Measurements from ENCODE around the gene SYNDIG1. TPM values are rescaled to one million over a fixed set of nuclear protein-coding genes. Genes with fewer than 3 reads are reported as not detected.

SYNDIG1 gene
- total RNA-seq, 4 donors from 2014 or later, result 0.27 to 0.32 TPM; not detected in 2

DNA sequence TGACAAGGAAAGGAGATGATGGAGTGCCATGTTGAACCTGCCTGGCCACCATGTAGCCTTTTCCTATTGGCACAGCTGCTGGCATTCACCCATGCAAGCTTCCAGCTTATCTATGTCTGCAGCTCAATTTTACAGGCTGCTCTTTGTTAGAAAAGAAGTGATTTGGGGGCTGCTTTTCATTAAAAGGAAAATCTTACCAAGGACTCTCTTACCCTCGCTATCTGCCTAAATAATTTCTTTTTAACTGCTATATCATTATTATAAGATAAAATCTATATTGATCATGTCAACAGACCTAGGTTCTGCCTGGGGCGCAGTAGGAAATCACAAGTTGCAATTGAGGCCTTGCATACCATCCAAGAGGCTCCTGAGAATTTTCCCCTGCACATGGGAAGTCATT, 167.2 kb downstream of the SYNDIG1 start:
- no peak for DNase-seq
- WGBS, 2 donors (ENCODE audit: low coverage in 1 of 2), result 88 to 92% methylated on average over 2 of the region's 2 CpGs
- Histone ChIP-seq H3K9me3 (no peaks in the 10 kb centered on the region), H3K27me3 (no peaks in the 10 kb centered on the region), H3K4me3 (no peak overlapping the region), H3K27ac (no peak overlapping the region), H3K36me3 (no peaks in the 10 kb centered on the region), H3K4me1 (peaks cover 0 to 3% (median 0%) of the 10 kb centered on the region in 4 donors)
- intact Hi-C loops (cut with DNase I; ENCODE audit: low total_unique reads) (no loop called here), in situ Hi-C loops (cut with MboI; ENCODE audit: low pct_ligation_motif_present in 1 of 4, low pct_unique_long_range_greater_than_20kb in 1 of 4, low sequenced_read_pairs in 3 of 4) (no loop called here)
- no peak for TF ChIP-seq EP300 (IDR thresholded peaks at IDR 0.05; ENCODE audit: low read depth)

DNA sequence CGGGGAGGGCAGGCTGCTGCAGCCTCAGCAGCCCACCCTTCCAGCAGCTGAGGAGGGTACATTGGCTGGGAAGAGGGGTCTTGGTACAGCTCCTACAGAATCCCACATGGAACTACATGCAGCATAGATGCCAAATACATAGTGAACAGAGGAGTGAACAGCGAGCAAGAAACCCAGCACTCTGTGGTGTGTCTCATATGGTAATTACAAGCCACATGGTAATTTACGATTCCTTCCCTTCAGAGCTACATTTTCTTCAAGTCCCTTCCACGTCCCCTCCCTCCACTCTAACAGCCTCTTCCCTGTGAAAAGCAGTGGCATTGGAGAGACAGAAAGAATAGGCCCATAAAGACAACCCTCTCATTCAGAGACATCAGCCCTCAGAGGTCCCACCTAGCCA, 167.7 kb downstream of the SYNDIG1 start:
- H3K36me3 ChIP-seq, result no peaks in the 10 kb centered on the region
- H3K27ac ChIP-seq, result no peak overlapping the region
- no peak for DNase-seq
- no peaks in the 10 kb centered on the region for H3K27me3 ChIP-seq
- peaks cover 0 to 3% (median 0%) of the 10 kb centered on the region in 4 donors for H3K4me1 ChIP-seq
- TF ChIP-seq, protein P1, sequence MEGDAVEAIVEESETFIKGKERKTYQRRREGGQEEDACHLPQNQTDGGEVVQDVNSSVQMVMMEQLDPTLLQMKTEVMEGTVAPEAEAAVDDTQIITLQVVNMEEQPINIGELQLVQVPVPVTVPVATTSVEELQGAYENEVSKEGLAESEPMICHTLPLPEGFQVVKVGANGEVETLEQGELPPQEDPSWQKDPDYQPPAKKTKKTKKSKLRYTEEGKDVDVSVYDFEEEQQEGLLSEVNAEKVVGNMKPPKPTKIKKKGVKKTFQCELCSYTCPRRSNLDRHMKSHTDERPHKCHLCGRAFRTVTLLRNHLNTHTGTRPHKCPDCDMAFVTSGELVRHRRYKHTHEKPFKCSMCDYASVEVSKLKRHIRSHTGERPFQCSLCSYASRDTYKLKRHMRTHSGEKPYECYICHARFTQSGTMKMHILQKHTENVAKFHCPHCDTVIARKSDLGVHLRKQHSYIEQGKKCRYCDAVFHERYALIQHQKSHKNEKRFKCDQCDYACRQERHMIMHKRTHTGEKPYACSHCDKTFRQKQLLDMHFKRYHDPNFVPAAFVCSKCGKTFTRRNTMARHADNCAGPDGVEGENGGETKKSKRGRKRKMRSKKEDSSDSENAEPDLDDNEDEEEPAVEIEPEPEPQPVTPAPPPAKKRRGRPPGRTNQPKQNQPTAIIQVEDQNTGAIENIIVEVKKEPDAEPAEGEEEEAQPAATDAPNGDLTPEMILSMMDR (IDR thresholded peaks at IDR 0.05), result no peak
- TF ChIP-seq POLR2A (IDR thresholded peaks at IDR 0.05), result no peak
- no peak for TF ChIP-seq POLR2AphosphoS5 (IDR thresholded peaks at IDR 0.05)
- no peak for TF ChIP-seq EP300 (IDR thresholded peaks at IDR 0.05; ENCODE audit: low read depth)
- WGBS, 2 donors (ENCODE audit: low coverage in 1 of 2), result 53 to 68% methylated on average over 3 to 4 of the region's 4 CpGs
- H3K9me3 ChIP-seq, result no peaks in the 10 kb centered on the region
- in situ Hi-C loops (cut with MboI; ENCODE audit: low pct_ligation_motif_present in 1 of 4, low pct_unique_long_range_greater_than_20kb in 1 of 4, low sequenced_read_pairs in 3 of 4), result no loop called here
- no peak overlapping the region for H3K4me3 ChIP-seq
- intact Hi-C loops (cut with DNase I; ENCODE audit: low total_unique reads), result no loop called here

DNA sequence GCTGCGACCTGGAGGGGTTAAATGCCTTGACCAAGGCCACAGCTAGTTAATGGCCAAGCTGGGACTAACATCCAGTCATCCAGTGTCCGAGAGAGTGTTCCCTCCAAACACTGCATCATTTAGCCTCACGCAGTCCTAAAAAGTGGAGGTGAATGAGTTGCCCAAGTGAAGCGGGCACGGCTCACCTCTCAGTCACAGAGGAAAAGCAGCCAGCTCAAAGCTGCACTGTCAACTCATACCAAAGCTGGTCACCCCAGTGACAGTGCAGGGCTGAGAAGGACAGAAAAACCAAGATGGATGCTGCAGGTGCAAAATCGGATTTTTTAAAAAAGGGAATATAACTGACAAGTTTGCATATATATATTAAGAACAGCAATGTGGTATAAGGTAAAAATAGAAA, 168.5 kb downstream of the SYNDIG1 start:
- DNase-seq, result no peak
- no peak overlapping the region for H3K27ac ChIP-seq
- WGBS, 2 donors (ENCODE audit: low coverage in 1 of 2), result 72 to 82% methylated on average over 4 to 6 of the region's 6 CpGs
- in situ Hi-C loops (cut with MboI; ENCODE audit: low pct_ligation_motif_present in 1 of 4, low pct_unique_long_range_greater_than_20kb in 1 of 4, low sequenced_read_pairs in 3 of 4), result no loop called here
- no peaks in the 10 kb centered on the region for H3K9me3 ChIP-seq
- no peak overlapping the region for H3K4me3 ChIP-seq
- H3K27me3 ChIP-seq, result no peaks in the 10 kb centered on the region
- no peaks in the 10 kb centered on the region for H3K36me3 ChIP-seq
- intact Hi-C loops (cut with DNase I; ENCODE audit: low total_unique reads), result no loop called here
- TF ChIP-seq, protein P1 (IDR thresholded peaks at IDR 0.05), result no peak
- TF ChIP-seq POLR2AphosphoS5 (IDR thresholded peaks at IDR 0.05), result no peak
- TF ChIP-seq EP300 (IDR thresholded peaks at IDR 0.05; ENCODE audit: low read depth), result no peak
- TF ChIP-seq POLR2A (IDR thresholded peaks at IDR 0.05), result no peak
- H3K4me1 ChIP-seq, result peaks cover 0 to 3% (median 0%) of the 10 kb centered on the region in 4 donors

DNA sequence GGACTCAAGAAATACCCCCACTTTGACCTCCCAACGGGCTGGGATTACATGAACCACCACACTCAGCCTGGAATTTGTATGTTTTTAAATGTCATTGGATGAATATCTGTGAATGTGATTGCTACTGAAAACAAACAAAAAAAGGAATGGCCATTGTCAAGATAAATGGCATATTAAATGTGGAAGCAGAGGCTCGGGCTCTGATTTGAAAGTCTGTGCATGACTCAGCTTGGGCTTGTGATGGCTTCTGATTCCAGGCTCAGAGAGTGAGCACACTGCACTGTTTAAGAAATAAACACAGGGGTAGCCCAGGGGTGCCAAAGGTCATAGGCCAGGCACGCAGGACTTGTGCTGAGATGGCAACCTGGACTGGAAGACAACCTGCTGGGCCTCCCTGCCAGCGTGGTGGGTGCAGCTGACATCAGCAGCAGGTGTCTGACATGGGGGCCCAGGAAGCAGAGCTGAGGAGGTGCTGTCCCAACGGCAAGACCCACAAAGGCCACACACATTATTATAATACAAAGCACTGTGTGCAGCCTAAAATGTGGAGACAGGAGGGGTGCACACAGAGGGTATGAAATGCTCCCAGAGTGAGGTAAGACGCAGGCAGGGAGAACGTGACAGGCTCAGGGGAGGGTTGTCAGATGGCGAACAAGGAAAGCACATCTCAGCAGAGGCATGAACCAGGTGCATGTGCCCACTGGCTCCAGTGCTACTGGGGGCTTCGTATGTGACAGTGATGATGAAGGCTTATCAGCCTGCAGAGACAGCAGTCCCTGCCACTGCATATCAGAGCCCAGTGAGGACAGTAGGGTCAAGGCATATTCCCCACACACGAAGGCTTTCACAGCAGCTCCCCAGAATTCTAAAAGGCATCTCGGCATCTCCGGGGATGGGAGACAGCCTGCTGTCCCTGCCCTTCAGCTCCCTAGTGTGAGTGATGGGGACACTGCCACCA, 169.4 kb downstream of the SYNDIG1 start:
- WGBS, 2 donors (ENCODE audit: low coverage in 1 of 2), result 39 to 67% methylated on average over 2 to 12 of the region's 12 CpGs
- H3K4me1 ChIP-seq, result peaks cover 0 to 3% (median 0%) of the 10 kb centered on the region in 4 donors
- H3K9me3 ChIP-seq, result no peaks in the 10 kb centered on the region
- no peaks in the 10 kb centered on the region for H3K36me3 ChIP-seq
- no peaks in the 10 kb centered on the region for H3K27me3 ChIP-seq
- in situ Hi-C loops (cut with MboI; ENCODE audit: low pct_ligation_motif_present in 1 of 4, low pct_unique_long_range_greater_than_20kb in 1 of 4, low sequenced_read_pairs in 3 of 4) (no loop called here), intact Hi-C loops (cut with DNase I; ENCODE audit: low total_unique reads) (no loop called here)
- no peak for DNase-seq
- no peak for TF ChIP-seq EP300 (IDR thresholded peaks at IDR 0.05; ENCODE audit: low read depth)
- no peak for TF ChIP-seq POLR2A (IDR thresholded peaks at IDR 0.05)
- TF ChIP-seq, protein P1 (IDR thresholded peaks at IDR 0.05), result no peak
- no peak for TF ChIP-seq POLR2AphosphoS5 (IDR thresholded peaks at IDR 0.05)
- no peak overlapping the region for H3K27ac ChIP-seq
- H3K4me3 ChIP-seq, result no peak overlapping the region

Data from transverse colon (tissue), 4 donors.